SH-SY5Y (cell line): ENCODE results near the gene CDK14.

Experiments used
- GATA2 ChIP-seq: IDR thresholded peaks from 2 replicates; pipeline ENCODE4 v1.6.1; 2011; ENCODE audit warnings: mild to moderate bottlenecking, low read depth, low read length
- GATA3 ChIP-seq: IDR thresholded peaks from 2 replicates; pipeline ENCODE4 v1.6.1; 2011; ENCODE audit warnings: low read depth, mild to moderate bottlenecking, low read length, moderate library complexity

DNA sequence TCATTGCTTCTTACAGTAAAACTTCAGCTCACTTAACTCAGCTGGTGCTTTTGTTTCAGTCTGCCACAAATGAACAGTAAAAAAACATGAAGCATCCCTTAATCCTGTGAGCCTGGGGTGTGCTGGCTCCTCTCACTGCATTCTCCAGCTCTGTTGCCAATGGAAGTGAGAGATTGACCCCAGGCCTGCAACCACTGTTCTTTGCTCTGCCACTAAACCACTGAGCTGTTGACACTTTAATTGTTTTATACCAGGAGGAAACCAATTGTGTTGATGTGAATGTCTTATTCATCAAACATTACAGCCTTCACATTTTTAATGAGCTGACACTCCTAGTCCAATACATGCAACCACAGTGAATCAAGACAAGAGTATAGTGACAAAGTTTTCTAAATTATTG is 598.7 kb downstream of the CDK14 start:
- TF ChIP-seq GATA3 (no peak), GATA2 (no peak)
